WTC11 (cell line): Measurements from ENCODE around the gene IFNAR1. TPM values are rescaled to one million over a fixed set of nuclear protein-coding genes. Genes with fewer than 3 reads are reported as not detected.

Experiments
- ATAC-seq: fragments of 200-7000 bp; cut with Tn5 transposase; 2 replicates; pipeline ENCODE4 v1.10.0; 2021; ENCODE audit warnings: mild to moderate bottlenecking, moderate library complexity
- CTCF ChIA-PET: fragments of 300-600 bp; sonication (Branson Sonifier 250); formaldehyde crosslinking; loops from one replicate; lab custom pipeline; 2021; ENCODE audit warnings: antibody characterized with exemption; lab: Charles Lee
- POLR2A ChIA-PET: fragments of 350-600 bp; sonication (Branson Sonifier 250); formaldehyde crosslinking; loops from one replicate; lab custom pipeline; 2021; ENCODE audit warnings: antibody characterized with exemption; lab: Charles Lee
- DNase-seq: peaks from one replicate; pipeline ENCODE4 v3.0.0; 2021; ENCODE audit warnings: low spot score
- H3K27ac Mint-ChIP-seq: 2 replicates; pipeline ENCODE4 v1.8.0; 2021; ENCODE audit warnings: mixed read lengths
- H3K27me3 Mint-ChIP-seq: 2 replicates; pipeline ENCODE4 v1.8.0; 2021; ENCODE audit warnings: low read depth, mild to moderate bottlenecking, moderate library complexity, mixed read lengths
- H3K36me3 Mint-ChIP-seq: 2 replicates; pipeline ENCODE4 v1.8.0; 2021; ENCODE audit warnings: mixed read lengths
- H3K4me1 Mint-ChIP-seq: 2 replicates; pipeline ENCODE4 v1.8.0; 2022; ENCODE audit warnings: mixed read lengths
- H3K4me3 Mint-ChIP-seq: 2 replicates; pipeline ENCODE4 v1.8.0; 2021; ENCODE audit warnings: mild to moderate bottlenecking, moderate library complexity, mixed read lengths
- H3K9me3 Mint-ChIP-seq: 2 replicates; pipeline ENCODE4 v1.8.0; 2021; ENCODE audit warnings: mixed read lengths
- CREB1 ChIP-seq: sonication (generic); formaldehyde crosslinking; IDR thresholded peaks from 2 replicates; pipeline ENCODE4 v1.8.0; 2023; ENCODE audit warnings: mild to moderate bottlenecking, missing genetic modification reagents
- FOXJ3 ChIP-seq: sonication (generic); formaldehyde crosslinking; IDR thresholded peaks from 2 replicates; pipeline ENCODE4 v1.9.0; 2021; ENCODE audit warnings: missing genetic modification reagents, mild to moderate bottlenecking, borderline replicate concordance
- GABPB1 ChIP-seq: sonication (generic); formaldehyde crosslinking; IDR thresholded peaks from 2 replicates; pipeline ENCODE4 v1.8.1; 2023; ENCODE audit warnings: mild to moderate bottlenecking, missing genetic modification reagents
- HMGA2 ChIP-seq: fragments of 250-450 bp; sonication (Bioruptor Pico); IDR thresholded peaks from 2 replicates; pipeline ENCODE4 v1.4.0; 2021; ENCODE audit warnings: mild to moderate bottlenecking, moderate library complexity
- NFYB ChIP-seq: sonication (generic); formaldehyde crosslinking; conservative IDR thresholded peaks from 2 replicates; pipeline ENCODE4 v1.8.0; 2022; ENCODE audit warnings: low read depth, missing genetic modification reagents
- RORB ChIP-seq: fragments of 250-450 bp; sonication (Bioruptor Pico); IDR thresholded peaks from 2 replicates; pipeline ENCODE4 v1.9.0; 2021; ENCODE audit warnings: mild to moderate bottlenecking
- SMAD4 ChIP-seq: sonication (generic); formaldehyde crosslinking; IDR thresholded peaks from 2 replicates; pipeline ENCODE4 v1.8.0; 2022; ENCODE audit warnings: mild to moderate bottlenecking, missing genetic modification reagents
- TCF7 ChIP-seq: sonication (generic); formaldehyde crosslinking; IDR thresholded peaks from 2 replicates; pipeline ENCODE4 v1.8.0; 2022; ENCODE audit warnings: mild to moderate bottlenecking, low read depth, missing genetic modification reagents, moderate library complexity
- ZNF317 ChIP-seq: sonication (generic); formaldehyde crosslinking; IDR thresholded peaks from 2 replicates; pipeline ENCODE4 v1.8.1; 2023; ENCODE audit warnings: low read depth, mild to moderate bottlenecking, moderate library complexity, missing genetic modification reagents, borderline replicate concordance
- total RNA-seq: library from RNA; stranded (reverse); gene quantifications from 3 replicates; pipeline ENCODE4 v1.2.3, GENCODE V29; 2021
- TF ChIP-seq, protein P1 (sequence below): sonication (generic); formaldehyde crosslinking; IDR thresholded peaks from 2 replicates; pipeline ENCODE4 v1.8.1; 2023; ENCODE audit warnings: mild to moderate bottlenecking, missing genetic modification reagents
- TF ChIP-seq, protein P2 (sequence below): sonication (generic); formaldehyde crosslinking; conservative IDR thresholded peaks from 2 replicates; pipeline ENCODE4 v1.8.1; 2023; ENCODE audit warnings: mild to moderate bottlenecking, low read depth, missing genetic modification reagents, moderate library complexity
- TF ChIP-seq, protein P3 (sequence below): sonication (generic); formaldehyde crosslinking; IDR thresholded peaks from 2 replicates; pipeline ENCODE4 v1.8.0; 2023; ENCODE audit warnings: mild to moderate bottlenecking, missing genetic modification reagents
- TF ChIP-seq, protein P4 (sequence below): fragments of 250-450 bp; sonication (Bioruptor Pico); IDR thresholded peaks from 2 replicates; pipeline ENCODE4 v1.9.0; 2021; ENCODE audit warnings: mild to moderate bottlenecking
- TF ChIP-seq, protein P5 (sequence below): sonication (generic); formaldehyde crosslinking; IDR thresholded peaks from 2 replicates; pipeline ENCODE4 v1.8.1; 2023; ENCODE audit warnings: mild to moderate bottlenecking, missing genetic modification reagents, moderate library complexity

IFNAR1 gene
- total RNA-seq, 1 experiment from 2014 or later, result 12.2 TPM

DNA sequence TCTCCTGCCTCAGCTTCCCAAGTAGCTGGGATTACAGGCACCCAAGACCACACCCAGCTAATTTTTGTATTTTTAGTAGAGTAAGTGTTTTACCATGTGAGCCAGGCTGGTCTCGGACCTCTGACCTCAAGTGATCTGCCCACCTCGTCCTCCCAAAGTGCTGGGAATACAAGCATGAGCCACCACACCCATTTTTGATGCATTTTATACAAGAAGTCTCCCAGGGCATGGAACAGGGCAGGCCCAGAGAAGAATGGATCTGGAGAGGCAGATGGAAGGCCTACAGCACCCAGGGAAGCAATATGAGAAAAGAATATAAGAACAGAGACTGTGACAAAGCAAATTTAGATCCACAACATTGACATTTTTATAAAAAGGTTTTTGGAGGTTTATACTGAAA is 18.8 kb upstream of the IFNAR1 start:
- ATAC-seq (no peak), DNase-seq (no peak)
- Mint-ChIP-seq H3K9me3 (peaks cover 5% of the 10 kb centered on the region; the same call in 1 of the 2 replicates), H3K27ac (no peak overlapping the region), H3K4me3 (no peak overlapping the region), H3K4me1 (no peaks in the 10 kb centered on the region), H3K27me3 (no peaks in the 10 kb centered on the region), H3K36me3 (no peaks in the 10 kb centered on the region)
- ChIA-PET POLR2A (no interaction called here), CTCF (interaction anchor here (0.9 kb wide), 1 partner anchor 55 kb away, joined by 4 read pairs; no protein-coding TSS in a partner anchor)
- TF ChIP-seq RORB (CRISPR knock-in tag) (no peak), FOXJ3 (CRISPR knock-in tag) (no peak), CREB1 (CRISPR knock-in tag) (no peak), NFYB (CRISPR knock-in tag) (no peak), TCF7 (CRISPR knock-in tag) (no peak), HMGA2 (CRISPR knock-in tag) (no peak), GABPB1 (CRISPR knock-in tag) (no peak)
- TF ChIP-seq, protein P1, sequence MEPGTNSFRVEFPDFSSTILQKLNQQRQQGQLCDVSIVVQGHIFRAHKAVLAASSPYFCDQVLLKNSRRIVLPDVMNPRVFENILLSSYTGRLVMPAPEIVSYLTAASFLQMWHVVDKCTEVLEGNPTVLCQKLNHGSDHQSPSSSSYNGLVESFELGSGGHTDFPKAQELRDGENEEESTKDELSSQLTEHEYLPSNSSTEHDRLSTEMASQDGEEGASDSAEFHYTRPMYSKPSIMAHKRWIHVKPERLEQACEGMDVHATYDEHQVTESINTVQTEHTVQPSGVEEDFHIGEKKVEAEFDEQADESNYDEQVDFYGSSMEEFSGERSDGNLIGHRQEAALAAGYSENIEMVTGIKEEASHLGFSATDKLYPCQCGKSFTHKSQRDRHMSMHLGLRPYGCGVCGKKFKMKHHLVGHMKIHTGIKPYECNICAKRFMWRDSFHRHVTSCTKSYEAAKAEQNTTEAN (CRISPR knock-in tag), result no peak
- TF ChIP-seq, protein P2, sequence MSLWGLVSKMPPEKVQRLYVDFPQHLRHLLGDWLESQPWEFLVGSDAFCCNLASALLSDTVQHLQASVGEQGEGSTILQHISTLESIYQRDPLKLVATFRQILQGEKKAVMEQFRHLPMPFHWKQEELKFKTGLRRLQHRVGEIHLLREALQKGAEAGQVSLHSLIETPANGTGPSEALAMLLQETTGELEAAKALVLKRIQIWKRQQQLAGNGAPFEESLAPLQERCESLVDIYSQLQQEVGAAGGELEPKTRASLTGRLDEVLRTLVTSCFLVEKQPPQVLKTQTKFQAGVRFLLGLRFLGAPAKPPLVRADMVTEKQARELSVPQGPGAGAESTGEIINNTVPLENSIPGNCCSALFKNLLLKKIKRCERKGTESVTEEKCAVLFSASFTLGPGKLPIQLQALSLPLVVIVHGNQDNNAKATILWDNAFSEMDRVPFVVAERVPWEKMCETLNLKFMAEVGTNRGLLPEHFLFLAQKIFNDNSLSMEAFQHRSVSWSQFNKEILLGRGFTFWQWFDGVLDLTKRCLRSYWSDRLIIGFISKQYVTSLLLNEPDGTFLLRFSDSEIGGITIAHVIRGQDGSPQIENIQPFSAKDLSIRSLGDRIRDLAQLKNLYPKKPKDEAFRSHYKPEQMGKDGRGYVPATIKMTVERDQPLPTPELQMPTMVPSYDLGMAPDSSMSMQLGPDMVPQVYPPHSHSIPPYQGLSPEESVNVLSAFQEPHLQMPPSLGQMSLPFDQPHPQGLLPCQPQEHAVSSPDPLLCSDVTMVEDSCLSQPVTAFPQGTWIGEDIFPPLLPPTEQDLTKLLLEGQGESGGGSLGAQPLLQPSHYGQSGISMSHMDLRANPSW (CRISPR knock-in tag), result no peak
- TF ChIP-seq, protein P3, sequence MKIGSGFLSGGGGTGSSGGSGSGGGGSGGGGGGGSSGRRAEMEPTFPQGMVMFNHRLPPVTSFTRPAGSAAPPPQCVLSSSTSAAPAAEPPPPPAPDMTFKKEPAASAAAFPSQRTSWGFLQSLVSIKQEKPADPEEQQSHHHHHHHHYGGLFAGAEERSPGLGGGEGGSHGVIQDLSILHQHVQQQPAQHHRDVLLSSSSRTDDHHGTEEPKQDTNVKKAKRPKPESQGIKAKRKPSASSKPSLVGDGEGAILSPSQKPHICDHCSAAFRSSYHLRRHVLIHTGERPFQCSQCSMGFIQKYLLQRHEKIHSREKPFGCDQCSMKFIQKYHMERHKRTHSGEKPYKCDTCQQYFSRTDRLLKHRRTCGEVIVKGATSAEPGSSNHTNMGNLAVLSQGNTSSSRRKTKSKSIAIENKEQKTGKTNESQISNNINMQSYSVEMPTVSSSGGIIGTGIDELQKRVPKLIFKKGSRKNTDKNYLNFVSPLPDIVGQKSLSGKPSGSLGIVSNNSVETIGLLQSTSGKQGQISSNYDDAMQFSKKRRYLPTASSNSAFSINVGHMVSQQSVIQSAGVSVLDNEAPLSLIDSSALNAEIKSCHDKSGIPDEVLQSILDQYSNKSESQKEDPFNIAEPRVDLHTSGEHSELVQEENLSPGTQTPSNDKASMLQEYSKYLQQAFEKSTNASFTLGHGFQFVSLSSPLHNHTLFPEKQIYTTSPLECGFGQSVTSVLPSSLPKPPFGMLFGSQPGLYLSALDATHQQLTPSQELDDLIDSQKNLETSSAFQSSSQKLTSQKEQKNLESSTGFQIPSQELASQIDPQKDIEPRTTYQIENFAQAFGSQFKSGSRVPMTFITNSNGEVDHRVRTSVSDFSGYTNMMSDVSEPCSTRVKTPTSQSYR (CRISPR knock-in tag), result no peak

DNA sequence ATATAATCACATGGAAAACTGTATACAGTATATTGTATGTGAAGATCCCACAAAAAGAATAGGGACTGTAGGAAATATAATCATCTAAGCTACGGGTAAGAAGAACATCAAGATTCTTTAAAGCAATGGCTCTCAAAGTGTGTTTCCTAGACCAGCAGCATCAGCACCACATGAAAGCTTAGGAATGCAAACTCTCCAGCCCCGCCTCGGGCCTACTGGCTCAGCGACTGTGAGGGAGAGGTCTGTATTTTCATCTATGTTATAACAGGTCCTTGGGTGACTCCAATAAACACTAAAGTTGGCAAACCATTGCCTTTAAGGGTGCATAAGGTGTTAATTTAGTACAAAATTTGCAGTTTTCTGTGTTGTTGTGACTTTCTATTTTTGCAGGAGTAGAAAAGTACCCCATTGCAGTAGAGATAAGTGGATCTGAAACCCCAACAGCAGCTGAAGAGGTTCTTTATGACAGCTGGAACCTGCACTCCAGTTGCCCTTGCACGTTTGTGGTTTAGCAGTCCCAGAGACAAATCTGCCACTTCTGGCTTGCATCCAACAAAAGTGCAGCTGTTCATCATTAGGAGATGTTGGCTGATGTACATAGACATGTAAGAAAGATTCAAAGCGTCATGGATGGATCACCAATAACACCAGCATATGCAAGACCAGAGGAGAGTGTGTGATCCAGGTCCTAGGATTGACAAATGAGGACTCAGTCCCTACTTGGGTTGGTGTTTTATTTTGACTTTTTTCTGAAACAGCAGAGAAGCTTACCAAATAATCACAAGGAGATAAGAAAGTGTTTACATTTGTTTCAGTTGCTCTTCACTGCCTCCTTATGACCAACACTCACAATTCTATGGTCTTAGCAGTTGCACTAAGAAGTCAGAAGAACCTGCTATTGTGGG is 15.9 kb upstream of the IFNAR1 start:
- POLR2A ChIA-PET, result no interaction called here
- Mint-ChIP-seq H3K9me3 (peaks cover 5% of the 10 kb centered on the region), H3K27ac (no peak overlapping the region), H3K36me3 (no peaks in the 10 kb centered on the region), H3K4me1 (no peaks in the 10 kb centered on the region), H3K27me3 (no peaks in the 10 kb centered on the region; the same call in 1 of the 2 replicates), H3K4me3 (no peak overlapping the region)
- DNase-seq (no peak), ATAC-seq (no peak)
- TF ChIP-seq, protein P4, sequence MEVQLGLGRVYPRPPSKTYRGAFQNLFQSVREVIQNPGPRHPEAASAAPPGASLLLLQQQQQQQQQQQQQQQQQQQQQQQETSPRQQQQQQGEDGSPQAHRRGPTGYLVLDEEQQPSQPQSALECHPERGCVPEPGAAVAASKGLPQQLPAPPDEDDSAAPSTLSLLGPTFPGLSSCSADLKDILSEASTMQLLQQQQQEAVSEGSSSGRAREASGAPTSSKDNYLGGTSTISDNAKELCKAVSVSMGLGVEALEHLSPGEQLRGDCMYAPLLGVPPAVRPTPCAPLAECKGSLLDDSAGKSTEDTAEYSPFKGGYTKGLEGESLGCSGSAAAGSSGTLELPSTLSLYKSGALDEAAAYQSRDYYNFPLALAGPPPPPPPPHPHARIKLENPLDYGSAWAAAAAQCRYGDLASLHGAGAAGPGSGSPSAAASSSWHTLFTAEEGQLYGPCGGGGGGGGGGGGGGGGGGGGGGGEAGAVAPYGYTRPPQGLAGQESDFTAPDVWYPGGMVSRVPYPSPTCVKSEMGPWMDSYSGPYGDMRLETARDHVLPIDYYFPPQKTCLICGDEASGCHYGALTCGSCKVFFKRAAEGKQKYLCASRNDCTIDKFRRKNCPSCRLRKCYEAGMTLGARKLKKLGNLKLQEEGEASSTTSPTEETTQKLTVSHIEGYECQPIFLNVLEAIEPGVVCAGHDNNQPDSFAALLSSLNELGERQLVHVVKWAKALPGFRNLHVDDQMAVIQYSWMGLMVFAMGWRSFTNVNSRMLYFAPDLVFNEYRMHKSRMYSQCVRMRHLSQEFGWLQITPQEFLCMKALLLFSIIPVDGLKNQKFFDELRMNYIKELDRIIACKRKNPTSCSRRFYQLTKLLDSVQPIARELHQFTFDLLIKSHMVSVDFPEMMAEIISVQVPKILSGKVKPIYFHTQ (CRISPR knock-in tag), result no peak
- TF ChIP-seq, protein P5, sequence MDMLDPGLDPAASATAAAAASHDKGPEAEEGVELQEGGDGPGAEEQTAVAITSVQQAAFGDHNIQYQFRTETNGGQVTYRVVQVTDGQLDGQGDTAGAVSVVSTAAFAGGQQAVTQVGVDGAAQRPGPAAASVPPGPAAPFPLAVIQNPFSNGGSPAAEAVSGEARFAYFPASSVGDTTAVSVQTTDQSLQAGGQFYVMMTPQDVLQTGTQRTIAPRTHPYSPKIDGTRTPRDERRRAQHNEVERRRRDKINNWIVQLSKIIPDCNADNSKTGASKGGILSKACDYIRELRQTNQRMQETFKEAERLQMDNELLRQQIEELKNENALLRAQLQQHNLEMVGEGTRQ (CRISPR knock-in tag), result no peak
- no peak for TF ChIP-seq SMAD4 (CRISPR knock-in tag)
- no peak for TF ChIP-seq ZNF317
- CTCF ChIA-PET, result no interaction called here
